ENCODE results near the gene MBD2. TPM values are rescaled to one million over a fixed set of nuclear protein-coding genes. Genes with fewer than 3 reads are reported as not detected.
A peak's percentile ranks its signal among the peaks of the same experiment; 100 is the strongest.

Gene MBD2
- polyA plus RNA-seq, 1 donor (not counting 4 experiments of a cell fraction or from before 2014, with no cell fraction given), result 212 TPM

DNA sequence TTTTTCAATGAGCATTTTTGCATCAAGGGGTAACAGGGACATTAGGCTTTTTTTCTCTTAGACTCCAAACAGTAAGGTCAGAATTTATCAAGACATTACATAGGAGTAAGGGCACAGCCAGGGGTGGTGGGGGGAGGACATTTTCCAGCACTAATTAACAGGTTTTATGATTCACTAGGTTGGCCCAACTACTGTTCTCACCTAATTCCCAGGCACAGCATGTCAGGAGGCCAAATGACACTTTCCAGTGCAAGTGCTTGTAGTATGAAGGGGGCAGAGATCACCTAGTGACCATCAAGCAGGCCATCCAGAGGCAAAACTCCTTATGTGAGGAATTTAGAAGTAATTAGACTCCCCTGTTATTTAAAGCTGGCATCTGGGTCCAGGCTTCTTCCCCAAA, 3.9 kb upstream of the MBD2 start:
- peaks cover 13% of the 10 kb centered on the region for H3K4me1 ChIP-seq (ENCODE audit: control insufficient read depth, extremely low read depth, insufficient read depth, low read length)
- H3K9ac ChIP-seq (ENCODE audit: control insufficient read depth, extremely low read depth, insufficient read depth, low read length), result no peak overlapping the region
- TF ChIP-seq EZH2 (IDR thresholded peaks at IDR 0.05; ENCODE audit: low read length), result no peak
- TF ChIP-seq, protein P1, sequence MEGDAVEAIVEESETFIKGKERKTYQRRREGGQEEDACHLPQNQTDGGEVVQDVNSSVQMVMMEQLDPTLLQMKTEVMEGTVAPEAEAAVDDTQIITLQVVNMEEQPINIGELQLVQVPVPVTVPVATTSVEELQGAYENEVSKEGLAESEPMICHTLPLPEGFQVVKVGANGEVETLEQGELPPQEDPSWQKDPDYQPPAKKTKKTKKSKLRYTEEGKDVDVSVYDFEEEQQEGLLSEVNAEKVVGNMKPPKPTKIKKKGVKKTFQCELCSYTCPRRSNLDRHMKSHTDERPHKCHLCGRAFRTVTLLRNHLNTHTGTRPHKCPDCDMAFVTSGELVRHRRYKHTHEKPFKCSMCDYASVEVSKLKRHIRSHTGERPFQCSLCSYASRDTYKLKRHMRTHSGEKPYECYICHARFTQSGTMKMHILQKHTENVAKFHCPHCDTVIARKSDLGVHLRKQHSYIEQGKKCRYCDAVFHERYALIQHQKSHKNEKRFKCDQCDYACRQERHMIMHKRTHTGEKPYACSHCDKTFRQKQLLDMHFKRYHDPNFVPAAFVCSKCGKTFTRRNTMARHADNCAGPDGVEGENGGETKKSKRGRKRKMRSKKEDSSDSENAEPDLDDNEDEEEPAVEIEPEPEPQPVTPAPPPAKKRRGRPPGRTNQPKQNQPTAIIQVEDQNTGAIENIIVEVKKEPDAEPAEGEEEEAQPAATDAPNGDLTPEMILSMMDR (optimal IDR thresholded peaks at IDR 0.05 in 1 of 3, IDR thresholded peaks at IDR 0.05 in 1 of 3, conservative IDR thresholded peaks at IDR 0.05 in 1 of 3; ENCODE audit: extremely low read depth in 1 of 3, insufficient read depth in 2 of 3, low read length in 3 of 3), result no peak
- H3K27ac ChIP-seq (ENCODE audit: control insufficient read depth, insufficient read depth, low read length), result no peak overlapping the region
- dilution Hi-C loops (cut with MboI; ENCODE audit: extremely low pct_ligation_motif_present, low sequenced_read_pairs), result no loop called here
- no peak for DNase-seq (ENCODE audit: low read depth, low spot score)
- no peaks in the 10 kb centered on the region for H3K36me3 ChIP-seq (ENCODE audit: control insufficient read depth in 2 of 2, extremely low read depth in 1 of 2, insufficient read depth in 2 of 2, low read length in 2 of 2)
- peak overlapping the region; percentile 3 for H2AFZ ChIP-seq (ENCODE audit: control insufficient read depth, low read length)
- H3K79me2 ChIP-seq (ENCODE audit: control insufficient read depth, insufficient read depth, low read length), result peaks cover 6% of the 10 kb centered on the region
- H4K20me1 ChIP-seq (ENCODE audit: control insufficient read depth, extremely low read depth, insufficient read depth, low read length), result no peaks in the 10 kb centered on the region
- no peak for FAIRE-seq
- no peaks in the 10 kb centered on the region for H3K9me3 ChIP-seq (ENCODE audit: control insufficient read depth, low read depth, low read length)
- no peak overlapping the region for H3K4me2 ChIP-seq (ENCODE audit: control insufficient read depth, extremely low read depth, insufficient read depth, low read depth, low read length)
- no peaks in the 10 kb centered on the region for H3K27me3 ChIP-seq (ENCODE audit: control insufficient read depth, extremely low read depth, insufficient read depth, low read length)
- no peak overlapping the region for H3K4me3 ChIP-seq (ENCODE audit: control insufficient read depth in 2 of 3, extremely low read depth in 1 of 3, insufficient read depth in 2 of 3, low read depth in 1 of 3, low read length in 3 of 3)
- no peaks in the 10 kb centered on the region for H3K9me1 ChIP-seq (ENCODE audit: control insufficient read depth, extremely low read depth, insufficient read depth, low read length)

DNA sequence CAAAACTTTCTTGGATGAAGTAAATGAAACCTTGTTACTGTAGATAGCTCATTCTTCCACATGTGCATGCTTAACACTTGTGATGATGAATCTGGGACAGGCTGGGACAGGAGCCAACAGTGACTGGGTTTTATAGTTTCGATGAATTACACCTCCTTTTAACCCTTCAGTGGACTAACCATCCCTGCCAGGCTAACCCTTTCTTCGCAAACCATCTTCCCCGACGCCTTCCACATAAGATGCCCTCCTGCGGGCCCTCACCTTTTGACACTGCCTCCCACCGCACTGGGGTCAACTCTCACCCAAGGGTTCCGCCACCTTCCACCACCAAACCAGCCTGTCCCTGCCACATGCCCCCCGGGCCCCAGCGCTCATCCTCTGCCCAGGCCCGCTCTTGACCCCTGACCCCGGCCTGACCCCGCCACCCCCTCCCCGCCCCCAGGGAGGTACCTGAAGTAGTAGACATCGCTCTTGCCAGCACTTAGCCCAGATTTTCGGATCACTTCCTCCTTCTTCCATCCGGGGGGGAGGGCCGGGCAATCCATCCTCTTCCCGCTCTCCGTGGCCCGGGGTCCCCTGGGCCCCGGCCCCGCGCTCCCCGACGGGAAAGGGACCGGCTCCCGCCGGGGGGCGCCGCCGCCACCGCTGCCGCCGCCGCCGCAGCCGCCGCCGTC, 764 bp downstream of the MBD2 start:
- peak overlapping the region; percentile 96 for H3K27ac ChIP-seq (ENCODE audit: control insufficient read depth, insufficient read depth, low read length)
- H3K4me1 ChIP-seq (ENCODE audit: control insufficient read depth, extremely low read depth, insufficient read depth, low read length), result peaks cover 27% of the 10 kb centered on the region
- peaks cover 20% of the 10 kb centered on the region for H4K20me1 ChIP-seq (ENCODE audit: control insufficient read depth, extremely low read depth, insufficient read depth, low read length)
- peaks cover 52% of the 10 kb centered on the region for H3K79me2 ChIP-seq (ENCODE audit: control insufficient read depth, insufficient read depth, low read length)
- dilution Hi-C loops (cut with MboI; ENCODE audit: extremely low pct_ligation_motif_present, low sequenced_read_pairs), result no loop called here
- FAIRE-seq (peak; percentile 98), DNase-seq (ENCODE audit: low read depth, low spot score) (peak; percentile 53)
- H3K4me2 ChIP-seq (ENCODE audit: control insufficient read depth, extremely low read depth, insufficient read depth, low read depth, low read length), result peak overlapping the region; percentile 92
- peak overlapping the region; percentile 69 to 84 (median 78) for H3K4me3 ChIP-seq (ENCODE audit: control insufficient read depth in 2 of 3, extremely low read depth in 1 of 3, insufficient read depth in 2 of 3, low read depth in 1 of 3, low read length in 3 of 3)
- TF ChIP-seq, protein P1 (optimal IDR thresholded peaks at IDR 0.05 in 1 of 3, IDR thresholded peaks at IDR 0.05 in 1 of 3, conservative IDR thresholded peaks at IDR 0.05 in 1 of 3; ENCODE audit: extremely low read depth in 1 of 3, insufficient read depth in 2 of 3, low read length in 3 of 3), result no peak
- TF ChIP-seq EZH2 (IDR thresholded peaks at IDR 0.05; ENCODE audit: low read length), result no peak
- no peak overlapping the region for H2AFZ ChIP-seq (ENCODE audit: control insufficient read depth, low read length)
- no peaks in the 10 kb centered on the region for H3K36me3 ChIP-seq (ENCODE audit: control insufficient read depth in 2 of 2, extremely low read depth in 1 of 2, insufficient read depth in 2 of 2, low read length in 2 of 2)
- no peaks in the 10 kb centered on the region for H3K9me1 ChIP-seq (ENCODE audit: control insufficient read depth, extremely low read depth, insufficient read depth, low read length)
- no peaks in the 10 kb centered on the region for H3K27me3 ChIP-seq (ENCODE audit: control insufficient read depth, extremely low read depth, insufficient read depth, low read length)
- no peaks in the 10 kb centered on the region for H3K9me3 ChIP-seq (ENCODE audit: control insufficient read depth, low read depth, low read length)
- H3K9ac ChIP-seq (ENCODE audit: control insufficient read depth, extremely low read depth, insufficient read depth, low read length), result peak overlapping the region; percentile 85

Measured in keratinocyte (primary cell).